Retinal pigment epithelial cell (primary cell): ENCODE results near the gene GPBAR1.
"Not testable (repeated sequence)": the region's sequence is repeated elsewhere in the genome, so short reads cannot be mapped to it uniquely, and the experiment has no call there.

Source experiments
- DNase-seq: peaks from one replicate; pipeline ENCODE4 v3.0.0-alpha.2; 2010; ENCODE audit warnings: low read depth
- H3K4me3 ChIP-seq: 2 replicates; pipeline ENCODE4 v1.5.1; 2011; ENCODE audit warnings: mild to moderate bottlenecking, low read length, control low read depth, moderate library complexity
- CTCF ChIP-seq: conservative IDR thresholded peaks from 2 replicates; pipeline ENCODE4 v1.5.1; 2011; ENCODE audit warnings: low read depth, low read length, control low read depth, inconsistent platforms

The GPBAR1 gene

GRCh38 chr2:218269900-218270720 lies 9.3 kb downstream of the GPBAR1 start, which contains the start of the genes AAMP and PNKD:
TSS of gene AAMP (minus strand) at chr2:218270137. CDS start at chr2:218270086, 51 bp downstream.
TSS of gene PNKD (plus strand) at chr2:218270519. CDS start at chr2:218270536, 17 bp downstream.
- H3K4me3 ChIP-seq: peak within 1 kb of the TSS; percentile 98
- DNase-seq: peak; percentile 96
- TF ChIP-seq CTCF: no peak

GRCh38 chr2:218270721-218271486 lies 10.1 kb downstream of the GPBAR1 start:
- no peak for DNase-seq
- peak overlapping the region; percentile 98 for H3K4me3 ChIP-seq
- TF ChIP-seq CTCF: no peak

DNA sequence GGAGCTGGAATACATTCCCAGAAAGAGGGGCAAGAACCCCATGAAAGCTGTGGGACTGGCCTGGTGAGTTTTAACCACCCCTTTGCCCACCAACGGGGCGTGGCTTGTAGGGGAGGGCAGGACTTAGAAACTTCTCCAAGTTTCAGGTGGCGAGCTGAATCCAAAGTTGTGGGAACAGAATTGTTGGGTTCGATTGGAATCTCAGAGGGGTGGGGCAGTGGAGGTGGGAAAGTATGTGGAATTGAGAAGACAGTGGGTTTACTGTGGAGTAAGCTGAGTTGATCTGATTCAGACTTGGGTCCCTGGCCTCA lies 10.6 kb downstream of the GPBAR1 start:
- no peak for DNase-seq
- TF ChIP-seq CTCF: no peak
- peak overlapping the region; percentile 98 for H3K4me3 ChIP-seq

- H3K4me3 ChIP-seq: no peak overlapping the region
- TF ChIP-seq CTCF: no peak
These were observed 11.2 kb downstream of the GPBAR1 start for GRCh38 chr2:218271865-218272530.

GRCh38 chr2:218272531-218273212 lies 11.9 kb downstream of the GPBAR1 start:
- H3K4me3 ChIP-seq: no peak overlapping the region
- TF ChIP-seq CTCF: peak; percentile 91
- DNase-seq: no peak

More at GRCh38 chr2:218271865-218272530, 11.2 kb downstream of the GPBAR1 start:
- no peak for DNase-seq

DNA sequence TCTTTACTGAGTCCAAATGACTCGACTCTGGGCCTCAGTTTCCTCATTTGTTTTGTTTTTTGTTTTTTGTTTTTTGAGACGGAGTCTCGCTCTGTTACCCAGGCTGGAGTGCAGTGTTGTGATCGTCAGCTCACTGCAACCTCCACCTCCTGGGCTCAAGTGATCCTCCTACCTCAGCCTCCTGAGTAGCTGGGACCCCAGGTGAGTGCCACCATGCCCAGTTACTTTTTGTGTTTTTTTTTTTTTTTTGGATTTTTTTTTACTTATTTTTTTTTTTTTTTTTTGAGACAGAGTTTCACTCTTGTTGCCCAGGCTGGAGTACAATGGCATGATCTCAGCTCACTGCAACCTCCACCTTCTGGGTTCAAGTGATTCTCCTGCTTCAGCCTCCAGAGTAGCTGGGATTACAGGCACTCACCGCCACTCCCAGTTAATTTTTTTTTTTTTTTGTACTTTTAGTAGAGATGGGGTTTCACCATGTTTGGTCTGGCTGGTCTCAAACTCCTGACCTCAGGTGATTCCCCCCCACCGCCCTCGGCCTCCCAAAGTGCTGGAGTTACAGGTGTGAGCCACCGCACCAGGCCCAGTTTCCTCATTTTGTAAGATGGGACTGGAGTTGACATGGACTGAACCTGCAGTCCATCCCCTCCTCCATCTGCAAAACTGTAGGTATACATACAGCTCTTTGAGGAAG lies 12.5 kb downstream of the GPBAR1 start:
- not testable (repeated sequence) for DNase-seq, H3K4me3 ChIP-seq
